GM23338 (cell line): ENCODE measurements around the gene PTPRN2. TPM values are rescaled to one million over a fixed set of nuclear protein-coding genes. Genes with fewer than 3 reads are reported as not detected.

Experiments
- ATAC-seq: fragments of 200-7000 bp; cut with Tn5 transposase; 3 replicates; pipeline ENCODE4 v1.9.1; 2020
- DNase-seq: peaks from one replicate; pipeline ENCODE4 v3.0.0-alpha.2; 2015; ENCODE audit warnings: low spot score
- H2AFZ ChIP-seq: fragments of 200-600 bp; sonication (generic); 2 replicates; pipeline ENCODE4 v1.8.0; 2016; ENCODE audit warnings: antibody characterized with exemption, mild to moderate bottlenecking, moderate library complexity
- H3F3A ChIP-seq: fragments of 200-600 bp; sonication (generic); replicated peaks from 2 replicates; pipeline ENCODE4 v1.8.0; 2017; ENCODE audit warnings: antibody characterized with exemption, mixed run types, low read depth
- H3K27ac ChIP-seq: fragments of 200-600 bp; sonication (generic); 2 replicates; pipeline ENCODE4 v1.6.1; 2016; ENCODE audit warnings: low read depth
- H3K27me3 ChIP-seq: fragments of 200-600 bp; sonication (generic); 2 replicates; pipeline ENCODE4 v1.8.0; 2016; ENCODE audit warnings: mild to moderate bottlenecking, mixed run types, moderate library complexity; ENCODE audit not compliant: insufficient read depth
- H3K36me3 ChIP-seq: fragments of 200-600 bp; sonication (generic); 2 replicates; pipeline ENCODE4 v1.8.0; 2016; ENCODE audit warnings: mild to moderate bottlenecking; ENCODE audit not compliant: insufficient read depth
- H3K4me1 ChIP-seq: fragments of 200-600 bp; sonication (generic); 2 replicates; pipeline ENCODE4 v1.8.0; 2016; ENCODE audit warnings: mild to moderate bottlenecking, moderate library complexity; ENCODE audit not compliant: insufficient read depth
- H3K4me2 ChIP-seq: fragments of 200-600 bp; sonication (generic); 2 replicates; pipeline ENCODE4 v1.7.1; 2017; ENCODE audit warnings: mixed run types
- H3K4me3 ChIP-seq: fragments of 200-600 bp; sonication (generic); 2 replicates; pipeline ENCODE4 v1.6.1; 2016; ENCODE audit warnings: mixed run types
- H3K79me2 ChIP-seq: fragments of 200-600 bp; sonication (generic); replicated peaks from 2 replicates; pipeline ENCODE4 v1.8.0; 2017; ENCODE audit warnings: mild to moderate bottlenecking; ENCODE audit not compliant: insufficient read depth
- H3K9me2 ChIP-seq: fragments of 200-600 bp; sonication (generic); 2 replicates; pipeline ENCODE4 v1.8.0; 2017; ENCODE audit not compliant: insufficient read depth
- H4K20me1 ChIP-seq: fragments of 200-600 bp; sonication (generic); replicated peaks from 2 replicates; pipeline ENCODE4 v1.8.0; 2017; ENCODE audit warnings: mild to moderate bottlenecking; ENCODE audit not compliant: insufficient read depth
- H3K27ac Mint-ChIP-seq: 2 replicates; pipeline ENCODE4 v1.8.0; 2020; ENCODE audit warnings: inconsistent platforms, mild to moderate bottlenecking, moderate library complexity, mixed read lengths
- H3K27me3 Mint-ChIP-seq: 3 replicates; pipeline ENCODE4 v1.8.0; 2022; ENCODE audit warnings: low read depth, mild to moderate bottlenecking, moderate library complexity, mixed read lengths, inconsistent platforms; ENCODE audit not compliant: insufficient read depth, poor library complexity
- H3K36me3 Mint-ChIP-seq: 3 replicates; pipeline ENCODE4 v1.8.0; 2021; ENCODE audit warnings: low read depth, mild to moderate bottlenecking, inconsistent platforms, moderate library complexity, mixed read lengths
- H3K4me1 Mint-ChIP-seq: 3 replicates; pipeline ENCODE4 v1.8.0; 2020; ENCODE audit warnings: mild to moderate bottlenecking, inconsistent platforms, mixed read lengths
- H3K4me3 Mint-ChIP-seq: 3 replicates; pipeline ENCODE4 v1.8.0; 2021; ENCODE audit warnings: moderate library complexity, mild to moderate bottlenecking, inconsistent platforms, mixed read lengths
- H3K9me3 Mint-ChIP-seq: 3 replicates; pipeline ENCODE4 v1.8.0; 2020; ENCODE audit warnings: moderate library complexity, mild to moderate bottlenecking, inconsistent platforms, mixed read lengths
- CREB1 ChIP-seq: fragments of 250-450 bp; sonication (Bioruptor Pico); IDR thresholded peaks from 2 replicates; pipeline ENCODE4 v1.5.0; 2020; ENCODE audit warnings: low read depth, mild to moderate bottlenecking, moderate library complexity
- EZH2phosphoT487 ChIP-seq: fragments of 200-600 bp; sonication (generic); IDR thresholded peaks from one replicate; pipeline ENCODE4 v1.8.1; 2018; ENCODE audit warnings: antibody characterized with exemption; ENCODE audit not compliant: unreplicated experiment
- JUNB ChIP-seq: IDR thresholded peaks from one replicate; pipeline ENCODE4 v1.6.1; 2016; ENCODE audit warnings: antibody characterized with exemption; ENCODE audit not compliant: unreplicated experiment
- NANOG ChIP-seq: IDR thresholded peaks from 2 replicates; pipeline ENCODE4 v1.6.1; 2016; ENCODE audit warnings: antibody characterized with exemption, borderline replicate concordance
- POLR2AphosphoS5 ChIP-seq: IDR thresholded peaks from 2 replicates; pipeline ENCODE4 v1.6.1; 2016; ENCODE audit warnings: antibody characterized with exemption, low read depth
- STAT1 ChIP-seq: IDR thresholded peaks from one replicate; pipeline ENCODE4 v1.6.1; 2016; ENCODE audit warnings: antibody characterized with exemption; ENCODE audit not compliant: unreplicated experiment
- ZNF114 ChIP-seq: fragments of 250-450 bp; sonication (Bioruptor Pico); IDR thresholded peaks from 2 replicates; pipeline ENCODE4 v1.5.0; 2020; ENCODE audit warnings: mild to moderate bottlenecking, moderate library complexity
- ZNF331 ChIP-seq: fragments of 250-450 bp; sonication (Bioruptor Pico); IDR thresholded peaks from 2 replicates; pipeline ENCODE4 v1.5.0; 2020; ENCODE audit warnings: low read depth, mild to moderate bottlenecking, moderate library complexity
- polyA plus RNA-seq: library from polyadenylated mRNA; unstranded; fragments of >200 nt; fragmentation: Nextera tagmentation; extraction: Ambion mirVana; gene quantifications from 2 replicates; pipeline ENCODE4 v1.2.1, GENCODE V29; 2016
- total RNA-seq: library from RNA; depleted of rRNA; stranded (reverse); fragments of >200 nt; shearing (Covaris generic); gene quantifications from 2 replicates; pipeline ENCODE4 v1.2.3, GENCODE V29; 2014
- TF ChIP-seq, protein P1 (sequence below): fragments of 250-450 bp; sonication (Bioruptor Pico); IDR thresholded peaks from 2 replicates; pipeline ENCODE4 v1.5.0; 2020; ENCODE audit warnings: mild to moderate bottlenecking, moderate library complexity
- TF ChIP-seq, protein P2 (sequence below), 2 experiments: fragments of 200-600 bp in 1 of 2; sonication (generic) in 1 of 2; conservative IDR thresholded peaks; 2 replicates each; pipeline versions ENCODE4 v1.5.1 to v1.6.1; 2016 to 2017; ENCODE audit warnings: antibody characterized with exemption in 2 of 2, low read depth in 2 of 2, mild to moderate bottlenecking in 2 of 2, moderate library complexity in 1 of 2

Gene PTPRN2
- total and polyA plus RNA-seq, 2 experiments from 2014 or later, result 0.87 to 4.0 TPM

DNA sequence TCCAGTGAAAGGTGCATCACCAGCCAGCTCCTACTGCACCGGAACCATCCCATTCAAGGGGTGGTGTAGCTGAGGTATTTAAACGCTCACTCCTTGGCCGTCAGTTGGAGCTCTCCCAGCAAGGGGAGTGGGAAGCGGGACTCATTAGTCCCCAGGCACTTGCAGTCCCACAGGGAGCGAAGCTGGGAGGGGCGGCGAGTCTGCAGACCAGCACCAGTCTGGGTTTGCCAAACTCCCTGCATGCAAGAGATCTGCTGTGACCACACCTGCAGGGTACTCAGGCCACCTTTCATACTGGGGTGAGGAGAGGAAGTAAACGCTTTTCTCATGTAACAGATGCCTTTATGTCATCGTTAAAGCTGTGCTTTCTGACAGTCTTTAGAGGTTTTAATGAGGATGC is 187.9 kb downstream of the PTPRN2 start:
- H3K4me3 ChIP-seq, result no peak overlapping the region
- no peak overlapping the region for H3K4me2 ChIP-seq
- no peaks in the 10 kb centered on the region for H4K20me1 ChIP-seq
- peaks cover 43% of the 10 kb centered on the region for H3K36me3 Mint-ChIP-seq
- H2AFZ ChIP-seq, result no peak overlapping the region
- H3K36me3 ChIP-seq, result no peaks in the 10 kb centered on the region
- H3K4me3 Mint-ChIP-seq, result no peak overlapping the region
- TF ChIP-seq JUNB (no peak), EZH2phosphoT487 (no peak), ZNF114 (CRISPR knock-in tag) (no peak), POLR2AphosphoS5 (no peak), STAT1 (no peak), CREB1 (CRISPR knock-in tag) (no peak), NANOG (no peak), ZNF331 (CRISPR knock-in tag) (no peak)
- TF ChIP-seq, protein P1, sequence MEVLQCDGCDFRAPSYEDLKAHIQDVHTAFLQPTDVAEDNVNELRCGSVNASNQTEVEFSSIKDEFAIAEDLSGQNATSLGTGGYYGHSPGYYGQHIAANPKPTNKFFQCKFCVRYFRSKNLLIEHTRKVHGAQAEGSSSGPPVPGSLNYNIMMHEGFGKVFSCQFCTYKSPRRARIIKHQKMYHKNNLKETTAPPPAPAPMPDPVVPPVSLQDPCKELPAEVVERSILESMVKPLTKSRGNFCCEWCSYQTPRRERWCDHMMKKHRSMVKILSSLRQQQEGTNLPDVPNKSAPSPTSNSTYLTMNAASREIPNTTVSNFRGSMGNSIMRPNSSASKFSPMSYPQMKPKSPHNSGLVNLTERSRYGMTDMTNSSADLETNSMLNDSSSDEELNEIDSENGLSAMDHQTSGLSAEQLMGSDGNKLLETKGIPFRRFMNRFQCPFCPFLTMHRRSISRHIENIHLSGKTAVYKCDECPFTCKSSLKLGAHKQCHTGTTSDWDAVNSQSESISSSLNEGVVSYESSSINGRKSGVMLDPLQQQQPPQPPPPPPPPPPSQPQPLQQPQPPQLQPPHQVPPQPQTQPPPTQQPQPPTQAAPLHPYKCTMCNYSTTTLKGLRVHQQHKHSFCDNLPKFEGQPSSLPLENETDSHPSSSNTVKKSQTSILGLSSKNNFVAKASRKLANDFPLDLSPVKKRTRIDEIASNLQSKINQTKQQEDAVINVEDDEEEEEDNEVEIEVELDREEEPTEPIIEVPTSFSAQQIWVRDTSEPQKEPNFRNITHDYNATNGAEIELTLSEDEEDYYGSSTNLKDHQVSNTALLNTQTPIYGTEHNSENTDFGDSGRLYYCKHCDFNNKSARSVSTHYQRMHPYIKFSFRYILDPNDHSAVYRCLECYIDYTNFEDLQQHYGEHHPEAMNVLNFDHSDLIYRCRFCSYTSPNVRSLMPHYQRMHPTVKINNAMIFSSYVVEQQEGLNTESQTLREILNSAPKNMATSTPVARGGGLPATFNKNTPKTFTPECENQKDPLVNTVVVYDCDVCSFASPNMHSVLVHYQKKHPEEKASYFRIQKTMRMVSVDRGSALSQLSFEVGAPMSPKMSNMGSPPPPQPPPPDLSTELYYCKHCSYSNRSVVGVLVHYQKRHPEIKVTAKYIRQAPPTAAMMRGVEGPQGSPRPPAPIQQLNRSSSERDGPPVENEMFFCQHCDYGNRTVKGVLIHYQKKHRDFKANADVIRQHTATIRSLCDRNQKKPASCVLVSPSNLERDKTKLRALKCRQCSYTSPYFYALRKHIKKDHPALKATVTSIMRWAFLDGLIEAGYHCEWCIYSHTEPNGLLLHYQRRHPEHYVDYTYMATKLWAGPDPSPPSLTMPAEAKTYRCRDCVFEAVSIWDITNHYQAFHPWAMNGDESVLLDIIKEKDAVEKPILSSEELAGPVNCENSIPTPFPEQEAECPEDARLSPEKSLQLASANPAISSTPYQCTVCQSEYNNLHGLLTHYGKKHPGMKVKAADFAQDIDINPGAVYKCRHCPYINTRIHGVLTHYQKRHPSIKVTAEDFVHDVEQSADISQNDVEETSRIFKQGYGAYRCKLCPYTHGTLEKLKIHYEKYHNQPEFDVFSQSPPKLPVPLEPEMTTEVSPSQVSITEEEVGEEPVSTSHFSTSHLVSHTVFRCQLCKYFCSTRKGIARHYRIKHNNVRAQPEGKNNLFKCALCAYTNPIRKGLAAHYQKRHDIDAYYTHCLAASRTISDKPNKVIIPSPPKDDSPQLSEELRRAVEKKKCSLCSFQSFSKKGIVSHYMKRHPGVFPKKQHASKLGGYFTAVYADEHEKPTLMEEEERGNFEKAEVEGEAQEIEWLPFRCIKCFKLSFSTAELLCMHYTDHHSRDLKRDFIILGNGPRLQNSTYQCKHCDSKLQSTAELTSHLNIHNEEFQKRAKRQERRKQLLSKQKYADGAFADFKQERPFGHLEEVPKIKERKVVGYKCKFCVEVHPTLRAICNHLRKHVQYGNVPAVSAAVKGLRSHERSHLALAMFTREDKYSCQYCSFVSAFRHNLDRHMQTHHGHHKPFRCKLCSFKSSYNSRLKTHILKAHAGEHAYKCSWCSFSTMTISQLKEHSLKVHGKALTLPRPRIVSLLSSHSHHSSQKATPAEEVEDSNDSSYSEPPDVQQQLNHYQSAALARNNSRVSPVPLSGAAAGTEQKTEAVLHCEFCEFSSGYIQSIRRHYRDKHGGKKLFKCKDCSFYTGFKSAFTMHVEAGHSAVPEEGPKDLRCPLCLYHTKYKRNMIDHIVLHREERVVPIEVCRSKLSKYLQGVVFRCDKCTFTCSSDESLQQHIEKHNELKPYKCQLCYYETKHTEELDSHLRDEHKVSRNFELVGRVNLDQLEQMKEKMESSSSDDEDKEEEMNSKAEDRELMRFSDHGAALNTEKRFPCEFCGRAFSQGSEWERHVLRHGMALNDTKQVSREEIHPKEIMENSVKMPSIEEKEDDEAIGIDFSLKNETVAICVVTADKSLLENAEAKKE (CRISPR knock-in tag), result no peak
- TF ChIP-seq, protein P2, sequence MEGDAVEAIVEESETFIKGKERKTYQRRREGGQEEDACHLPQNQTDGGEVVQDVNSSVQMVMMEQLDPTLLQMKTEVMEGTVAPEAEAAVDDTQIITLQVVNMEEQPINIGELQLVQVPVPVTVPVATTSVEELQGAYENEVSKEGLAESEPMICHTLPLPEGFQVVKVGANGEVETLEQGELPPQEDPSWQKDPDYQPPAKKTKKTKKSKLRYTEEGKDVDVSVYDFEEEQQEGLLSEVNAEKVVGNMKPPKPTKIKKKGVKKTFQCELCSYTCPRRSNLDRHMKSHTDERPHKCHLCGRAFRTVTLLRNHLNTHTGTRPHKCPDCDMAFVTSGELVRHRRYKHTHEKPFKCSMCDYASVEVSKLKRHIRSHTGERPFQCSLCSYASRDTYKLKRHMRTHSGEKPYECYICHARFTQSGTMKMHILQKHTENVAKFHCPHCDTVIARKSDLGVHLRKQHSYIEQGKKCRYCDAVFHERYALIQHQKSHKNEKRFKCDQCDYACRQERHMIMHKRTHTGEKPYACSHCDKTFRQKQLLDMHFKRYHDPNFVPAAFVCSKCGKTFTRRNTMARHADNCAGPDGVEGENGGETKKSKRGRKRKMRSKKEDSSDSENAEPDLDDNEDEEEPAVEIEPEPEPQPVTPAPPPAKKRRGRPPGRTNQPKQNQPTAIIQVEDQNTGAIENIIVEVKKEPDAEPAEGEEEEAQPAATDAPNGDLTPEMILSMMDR (conservative IDR thresholded peaks at IDR 0.05; ENCODE audit: low read depth in 2 of 2), result no peak
- 0 out of 2 replicates have a peak, but pooled peaks cover 2% of the 10 kb centered on the region for H3F3A ChIP-seq
- H3K9me2 ChIP-seq, result no peaks in the 10 kb centered on the region
- H3K79me2 ChIP-seq, result no peaks in the 10 kb centered on the region
- peaks cover 3% of the 10 kb centered on the region; the same call in 1 of the 3 replicates for H3K4me1 Mint-ChIP-seq
- ATAC-seq (no peak), DNase-seq (no peak)
- peaks cover 21% of the 10 kb centered on the region for H3K4me1 ChIP-seq
- peaks cover 13% of the 10 kb centered on the region for H3K27me3 Mint-ChIP-seq
- no peak overlapping the region for H3K27ac Mint-ChIP-seq
- peaks cover 85% of the 10 kb centered on the region for H3K9me3 Mint-ChIP-seq
- H3K27ac ChIP-seq, result no peak overlapping the region
- no peaks in the 10 kb centered on the region for H3K27me3 ChIP-seq
